IMR-90 (cell line): ENCODE results near the gene MYO5A. TPM values are rescaled to one million over a fixed set of nuclear protein-coding genes. Genes with fewer than 3 reads are reported as not detected.

Experiments used
- ATAC-seq: fragments of 200-7000 bp; cut with Tn5 transposase; 2 replicates; pipeline ENCODE4 v1.9.1; 2020; ENCODE audit warnings: low read depth, mild to moderate bottlenecking, moderate library complexity
- BruUV-seq: library from RNA; stranded (reverse); fragments of 400-500 nt; replicated peaks from 2 replicates; lab custom pipeline; 2021; lab: Mats Ljungman, UMichigan
- CTCF ChIA-PET: fragments of 300-600 bp; formaldehyde crosslinking; extraction: SDS; loops from one replicate; lab custom pipeline; 2021; ENCODE audit warnings: antibody characterized with exemption; lab: Yijun Ruan, JAX
- POLR2A ChIA-PET: fragments of 300-600 bp; sonication (Branson Sonifier 250); formaldehyde crosslinking; loops from one replicate; lab custom pipeline; 2022; ENCODE audit warnings: antibody characterized with exemption; ENCODE audit not compliant: unreplicated experiment; lab: Charles Lee
- DNase-seq: peaks from one replicate; pipeline ENCODE4 v3.0.0; 2013
- H2AFZ ChIP-seq: replicated peaks from 2 replicates; pipeline ENCODE3; 2013; ENCODE audit warnings: low read length, mild to moderate bottlenecking; ENCODE audit not compliant: poor library complexity
- H2AK5ac ChIP-seq: 2 replicates; pipeline ENCODE4 v1.6.1; 2013; ENCODE audit warnings: low read depth, low read length, inconsistent platforms
- H2AK9ac ChIP-seq: replicated peaks from 2 replicates; pipeline ENCODE3; 2013; ENCODE audit warnings: mild to moderate bottlenecking, low read depth, low read length, moderate library complexity; ENCODE audit not compliant: poor library complexity
- H2BK120ac ChIP-seq: 2 replicates; pipeline ENCODE4 v1.6.1; 2013; ENCODE audit warnings: low read depth, low read length, inconsistent platforms
- H2BK15ac ChIP-seq: 3 replicates; pipeline ENCODE4 v1.6.1; 2013; ENCODE audit warnings: low read depth, low read length, inconsistent platforms
- H2BK20ac ChIP-seq: 2 replicates; pipeline ENCODE4 v1.6.1; 2013; ENCODE audit warnings: low read depth, mild to moderate bottlenecking, inconsistent platforms, low read length, moderate library complexity
- H2BK5ac ChIP-seq: 2 replicates; pipeline ENCODE4 v1.6.1; 2013; ENCODE audit warnings: mild to moderate bottlenecking, low read depth, low read length, inconsistent platforms; ENCODE audit not compliant: poor library complexity, severe bottlenecking
- H3K14ac ChIP-seq: replicated peaks from 2 replicates; pipeline ENCODE4 v1.6.1; 2013; ENCODE audit warnings: low read depth, low read length, inconsistent platforms
- H3K18ac ChIP-seq: 2 replicates; pipeline ENCODE4 v1.6.1; 2013; ENCODE audit warnings: low read depth, low read length, control low read depth
- H3K23ac ChIP-seq: 2 replicates; pipeline ENCODE4 v1.6.1; 2013; ENCODE audit warnings: low read depth, low read length, inconsistent platforms
- H3K27ac ChIP-seq: 2 replicates; pipeline ENCODE4 v1.5.1; 2013; ENCODE audit warnings: mild to moderate bottlenecking, control low read depth, low read length; ENCODE audit not compliant: insufficient read depth
- H3K27me3 ChIP-seq: 2 replicates; pipeline ENCODE4 v1.6.1; 2013; ENCODE audit warnings: low read length; ENCODE audit not compliant: control insufficient read depth, insufficient read depth
- H3K36me3 ChIP-seq: 2 replicates; pipeline ENCODE4 v1.6.1; 2013; ENCODE audit warnings: low read length, mixed read lengths; ENCODE audit not compliant: control insufficient read depth, insufficient read depth
- H3K4ac ChIP-seq: 2 replicates; pipeline ENCODE4 v1.6.1; 2013; ENCODE audit warnings: low read depth, low read length, inconsistent platforms
- H3K4me1 ChIP-seq: 2 replicates; pipeline ENCODE4 v1.6.1; 2013; ENCODE audit warnings: low read length, mixed read lengths; ENCODE audit not compliant: control insufficient read depth, insufficient read depth
- H3K4me2 ChIP-seq: 2 replicates; pipeline ENCODE4 v1.6.1; 2013; ENCODE audit warnings: low read depth, mild to moderate bottlenecking, control low read depth, low read length, moderate library complexity
- H3K4me3 ChIP-seq: 2 replicates; pipeline ENCODE4 v1.5.1; 2013; ENCODE audit warnings: low read depth, mild to moderate bottlenecking, control low read depth, low read length, moderate library complexity; ENCODE audit not compliant: insufficient read depth
- H3K56ac ChIP-seq: 2 replicates; pipeline ENCODE4 v1.6.1; 2013; ENCODE audit warnings: low read length, inconsistent platforms; ENCODE audit not compliant: insufficient read depth; ENCODE audit errors: extremely low read depth
- H3K79me1 ChIP-seq, 2 experiments: 2 replicates each; pipeline ENCODE4 v1.6.1; 2013; ENCODE audit warnings: low read length in 2 of 2, inconsistent platforms in 1 of 2, low read depth in 1 of 2
- H3K9ac ChIP-seq: 2 replicates; pipeline ENCODE4 v1.6.1; 2013; ENCODE audit warnings: low read depth, low read length, control low read depth
- H3K9me1 ChIP-seq: 2 replicates; pipeline ENCODE4 v1.6.1; 2013; ENCODE audit warnings: low read length, inconsistent platforms; ENCODE audit not compliant: insufficient read depth
- H3K9me3 ChIP-seq: 2 replicates; pipeline ENCODE4 v1.6.1; 2013; ENCODE audit warnings: low read length; ENCODE audit not compliant: control insufficient read depth, insufficient read depth
- H4K20me1 ChIP-seq: 2 replicates; pipeline ENCODE4 v1.6.1; 2013; ENCODE audit warnings: low read length, inconsistent platforms; ENCODE audit not compliant: insufficient read depth
- H4K5ac ChIP-seq: 2 replicates; pipeline ENCODE4 v1.6.1; 2013; ENCODE audit warnings: mild to moderate bottlenecking, low read depth, low read length, control low read depth
- H4K8ac ChIP-seq, 2 experiments: 2 replicates each; pipeline ENCODE4 v1.6.1; 2013; ENCODE audit warnings: low read depth in 2 of 2, low read length in 2 of 2, control low read depth in 1 of 2, inconsistent platforms in 1 of 2
- H4K91ac ChIP-seq: 2 replicates; pipeline ENCODE4 v1.6.1; 2013; ENCODE audit warnings: low read depth, low read length, inconsistent platforms; ENCODE audit not compliant: insufficient read depth
- BHLHE40 ChIP-seq: fragments of 150-350 bp; IDR thresholded peaks from 2 replicates; pipeline ENCODE4 v1.6.1; 2016; ENCODE audit warnings: mild to moderate bottlenecking, low read depth, low read length
- MAZ ChIP-seq: IDR thresholded peaks from 2 replicates; pipeline ENCODE4 v1.6.1; 2012; ENCODE audit warnings: low read depth, mild to moderate bottlenecking, low read length, improper control_type of control experiment, moderate library complexity, borderline replicate concordance
- POLR2A ChIP-seq: IDR thresholded peaks from 2 replicates; pipeline ENCODE4 v1.6.1; 2012; ENCODE audit warnings: mild to moderate bottlenecking, low read depth, low read length
- RAD21 ChIP-seq: IDR thresholded peaks from 2 replicates; pipeline ENCODE4 v1.6.1; 2012; ENCODE audit warnings: low read length, improper control_type of control experiment
- RCOR1 ChIP-seq: IDR thresholded peaks from 2 replicates; pipeline ENCODE4 v1.6.1; 2012; ENCODE audit warnings: mild to moderate bottlenecking, low read length, improper control_type of control experiment; ENCODE audit not compliant: insufficient replicate concordance
- WGBS, 2 experiments: methylation state at CpG; one replicate each; pipeline versions ENCODE4 v1.1.5 to v1.1.7; 2013; ENCODE audit warnings: missing lambda C conversion rate in 2 of 2; ENCODE audit not compliant: insufficient read length in 1 of 2; ENCODE audit errors: extremely low coverage in 2 of 2; 5-methylcytosine and 5-hydroxymethylcytosine counted together
- dilution Hi-C: fragments of 300-500 bp; cut with HindIII; formaldehyde crosslinking; loops from one replicate; pipeline ENCODE4 v1.14.3; 2018; ENCODE audit warnings: low sequenced_read_pairs; ENCODE audit not compliant: unreplicated experiment
- in situ Hi-C: fragments of 300-500 bp; cut with MboI; formaldehyde crosslinking; loops from 3 replicates; pipeline ENCODE4 v1.14.3; 2019; ENCODE audit warnings: low sequenced_read_pairs, inconsistent platforms, mixed read lengths
- intact Hi-C: fragments of 100-400 bp; cut with micrococcal nuclease; formaldehyde crosslinking; loops from 2 replicates; pipeline ENCODE4 v1.10.0; 2022
- polyA plus RNA-seq, 3 experiments: library from polyadenylated mRNA; depleted of rRNA; stranded (reverse); fragments of >200 nt; gene quantifications; 2 replicates each; pipeline ENCODE4 v1.2.3, GENCODE V29; 2012; ENCODE audit warnings: low replicate concordance in 1 of 3
- total RNA-seq: library from RNA; depleted of rRNA; stranded (reverse); fragments of >200 nt; gene quantifications from 2 replicates; pipeline ENCODE4 v1.2.3, GENCODE V29; 2012
- TF ChIP-seq, protein P1 (sequence below): conservative IDR thresholded peaks from 2 replicates; pipeline ENCODE4 v1.5.1; 2012; ENCODE audit warnings: mild to moderate bottlenecking, low read depth, low read length, improper control_type of control experiment

Gene MYO5A
- total and polyA plus RNA-seq, 2 of the 4 experiments (the other 2 are of a cell fraction), result 19.4 to 69.2 TPM

DNA sequence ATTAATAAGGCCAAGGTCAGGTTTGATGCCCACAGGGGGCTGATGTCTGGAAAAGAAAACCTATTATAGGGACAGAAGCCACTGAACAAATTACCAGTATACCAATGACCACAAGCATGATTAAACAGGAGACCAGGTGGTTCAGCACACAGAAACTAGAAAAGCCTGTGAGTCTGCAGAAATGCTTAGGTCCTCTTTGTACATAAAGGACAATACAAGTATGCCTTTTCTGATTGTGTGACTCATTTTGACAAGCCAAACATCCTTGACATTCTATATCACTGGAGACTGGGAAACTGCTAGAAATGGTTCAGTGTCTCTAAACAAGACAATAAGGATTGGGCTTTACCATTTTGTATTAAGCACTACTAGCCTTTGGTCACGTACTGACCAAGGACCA lies 119.9 kb downstream of the MYO5A start:
- POLR2A ChIA-PET, result no interaction called here
- Histone ChIP-seq H3K27me3 (no peaks in the 10 kb centered on the region), H3K4me2 (no peak overlapping the region)

More for the DNA sequence above, 119.9 kb downstream of the MYO5A start:
- WGBS, 2 experiments, result no CpG with 5 or more reads among the region's 1 CpG
- Histone ChIP-seq H3K4ac (no peak overlapping the region), H3K9me1 (0 out of 2 replicates have a peak, but pooled peaks cover 4% of the 10 kb centered on the region), H3K4me3 (no peak overlapping the region), H3K14ac (0 out of 2 replicates have a peak overlapping the region, but pooled peaks have one; percentile 26), H2AK5ac (no peak overlapping the region), H3K18ac (no peak overlapping the region), H3K56ac (no peak overlapping the region), H2AK9ac (no peak overlapping the region), H3K4me1 (0 out of 2 replicates have a peak, but pooled peaks cover 1% of the 10 kb centered on the region), H2BK5ac (no peak overlapping the region), H4K20me1 (no peaks in the 10 kb centered on the region), H2BK120ac (no peak overlapping the region), H3K9ac (no peak overlapping the region), H3K23ac (no peak overlapping the region), H2AFZ (no peak overlapping the region), H4K8ac (no peak overlapping the region), H3K27ac (no peak overlapping the region), H3K79me1 (no peaks in the 10 kb centered on the region; a peak in 1 of 4 replicates), H4K5ac (no peak overlapping the region), H2BK15ac (no peak overlapping the region), H4K91ac (no peak overlapping the region), H2BK20ac (no peak overlapping the region), H3K9me3 (no peaks in the 10 kb centered on the region), H3K36me3 (peaks cover 3% of the 10 kb centered on the region; the same call in 1 of the 2 replicates)
- intact Hi-C loops (no loop called here), dilution Hi-C loops (no loop called here), in situ Hi-C loops (no loop called here)
- ATAC-seq (no peak), DNase-seq (peak; percentile 8)
- CTCF ChIA-PET, result no interaction called here
- TF ChIP-seq BHLHE40, result no peak
- TF ChIP-seq POLR2A, result no peak
- no peak for TF ChIP-seq RAD21
- no peak for TF ChIP-seq RCOR1
- no peak for TF ChIP-seq MAZ
- TF ChIP-seq, protein P1, sequence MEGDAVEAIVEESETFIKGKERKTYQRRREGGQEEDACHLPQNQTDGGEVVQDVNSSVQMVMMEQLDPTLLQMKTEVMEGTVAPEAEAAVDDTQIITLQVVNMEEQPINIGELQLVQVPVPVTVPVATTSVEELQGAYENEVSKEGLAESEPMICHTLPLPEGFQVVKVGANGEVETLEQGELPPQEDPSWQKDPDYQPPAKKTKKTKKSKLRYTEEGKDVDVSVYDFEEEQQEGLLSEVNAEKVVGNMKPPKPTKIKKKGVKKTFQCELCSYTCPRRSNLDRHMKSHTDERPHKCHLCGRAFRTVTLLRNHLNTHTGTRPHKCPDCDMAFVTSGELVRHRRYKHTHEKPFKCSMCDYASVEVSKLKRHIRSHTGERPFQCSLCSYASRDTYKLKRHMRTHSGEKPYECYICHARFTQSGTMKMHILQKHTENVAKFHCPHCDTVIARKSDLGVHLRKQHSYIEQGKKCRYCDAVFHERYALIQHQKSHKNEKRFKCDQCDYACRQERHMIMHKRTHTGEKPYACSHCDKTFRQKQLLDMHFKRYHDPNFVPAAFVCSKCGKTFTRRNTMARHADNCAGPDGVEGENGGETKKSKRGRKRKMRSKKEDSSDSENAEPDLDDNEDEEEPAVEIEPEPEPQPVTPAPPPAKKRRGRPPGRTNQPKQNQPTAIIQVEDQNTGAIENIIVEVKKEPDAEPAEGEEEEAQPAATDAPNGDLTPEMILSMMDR, result no peak
- BruUV-seq, result no TSS peak
